ENCODE results near the gene IGF1. TPM values are rescaled to one million over a fixed set of nuclear protein-coding genes. Genes with fewer than 3 reads are reported as not detected.

IGF1 gene
- total RNA-seq, 6 donors from 2014 or later: 1.0 to 23.9 (median 5.0) TPM

GRCh38 chr12:102374190-102374589 is 106.2 kb downstream of the IGF1 start:
- no peaks in the 10 kb centered on the region for H3K4me1 ChIP-seq
- ATAC-seq (ENCODE audit: low FRiP score in 2 of 2): no peak
- H3K4me3 ChIP-seq: no peak overlapping the region
- 45 to 71% methylated on average over 1 of the region's 1 CpG for WGBS, 2 donors
- TF ChIP-seq CTCF (IDR thresholded peaks at IDR 0.05) (no peak), EP300 (IDR thresholded peaks at IDR 0.05) (no peak), POLR2AphosphoS5 (IDR thresholded peaks at IDR 0.05) (no peak), POLR2A (IDR thresholded peaks at IDR 0.05) (no peak)
- no peak for DNase-seq
- H3K36me3 ChIP-seq: no peaks in the 10 kb centered on the region
- no peaks in the 10 kb centered on the region for H3K27me3 ChIP-seq
- no peak overlapping the region for H3K27ac ChIP-seq
- H3K9me3 ChIP-seq: no peaks in the 10 kb centered on the region

GRCh38 chr12:102372087-102372486 is 108.3 kb downstream of the IGF1 start:
- Histone ChIP-seq H3K27ac (no peak overlapping the region), H3K4me1 (no peaks in the 10 kb centered on the region), H3K4me3 (no peak overlapping the region), H3K9me3 (no peaks in the 10 kb centered on the region), H3K27me3 (no peaks in the 10 kb centered on the region), H3K36me3 (no peaks in the 10 kb centered on the region)
- DNase-seq: no peak
- TF ChIP-seq EP300 (IDR thresholded peaks at IDR 0.05) (no peak), POLR2A (IDR thresholded peaks at IDR 0.05) (no peak), CTCF (IDR thresholded peaks at IDR 0.05) (no peak), POLR2AphosphoS5 (IDR thresholded peaks at IDR 0.05) (no peak)
- ATAC-seq (ENCODE audit: low FRiP score in 2 of 2): no peak
- 30 to 32% methylated on average over 3 of the region's 3 CpGs for WGBS, 2 donors

GRCh38 chr12:102371165-102371564 is 109.2 kb downstream of the IGF1 start:
- Histone ChIP-seq H3K4me1 (no peaks in the 10 kb centered on the region), H3K27ac (no peak overlapping the region), H3K27me3 (no peaks in the 10 kb centered on the region), H3K4me3 (no peak overlapping the region), H3K36me3 (no peaks in the 10 kb centered on the region), H3K9me3 (no peaks in the 10 kb centered on the region)
- no peak for ATAC-seq (ENCODE audit: low FRiP score in 2 of 2)
- TF ChIP-seq POLR2A (IDR thresholded peaks at IDR 0.05): no peak
- no peak for DNase-seq
- WGBS, 2 donors: 65 to 67% methylated on average over 2 of the region's 2 CpGs

GRCh38 chr12:102369876-102370275 is 110.5 kb downstream of the IGF1 start:
- WGBS, 2 donors: 46 to 52% methylated on average over 2 of the region's 2 CpGs
- Histone ChIP-seq H3K27ac (no peak overlapping the region), H3K27me3 (no peaks in the 10 kb centered on the region), H3K4me3 (no peak overlapping the region), H3K9me3 (no peaks in the 10 kb centered on the region), H3K36me3 (no peaks in the 10 kb centered on the region), H3K4me1 (no peaks in the 10 kb centered on the region)
- DNase-seq: no peak
- no peak for ATAC-seq (ENCODE audit: low FRiP score in 2 of 2)
- TF ChIP-seq CTCF (IDR thresholded peaks at IDR 0.05) (no peak), POLR2A (IDR thresholded peaks at IDR 0.05) (no peak), EP300 (IDR thresholded peaks at IDR 0.05) (no peak), POLR2AphosphoS5 (IDR thresholded peaks at IDR 0.05) (no peak)

- H3K4me1 ChIP-seq: no peaks in the 10 kb centered on the region
- H3K27me3 ChIP-seq: no peaks in the 10 kb centered on the region
- DNase-seq (no peak), ATAC-seq (ENCODE audit: low FRiP score in 2 of 2) (no peak)
- H3K9me3 ChIP-seq: no peaks in the 10 kb centered on the region
- TF ChIP-seq POLR2AphosphoS5 (IDR thresholded peaks at IDR 0.05) (no peak), EP300 (IDR thresholded peaks at IDR 0.05) (no peak), POLR2A (IDR thresholded peaks at IDR 0.05) (no peak), CTCF (IDR thresholded peaks at IDR 0.05) (no peak)
- H3K4me3 ChIP-seq: no peak overlapping the region
- H3K27ac ChIP-seq: no peak overlapping the region
- no peaks in the 10 kb centered on the region for H3K36me3 ChIP-seq
Observed at GRCh38 chr12:102365365-102365764, 115.0 kb downstream of the IGF1 start.

All from upper lobe of left lung (tissue), 6 donors.